Vagina (tissue), 2 donors: Measurements from ENCODE around the gene PRKCE.

ENCODE experiments used
- CTCF ChIP-seq, 3 experiments: fragments of 450-650 bp in 2 of 3; fragments of 200-600 bp in 1 of 3; sonication (generic) in 1 of 3; IDR thresholded peaks; one replicate each; pipeline ENCODE4 v1.5.1; 2017 to 2019; ENCODE audit warnings: antibody characterized with exemption in 3 of 3, mild to moderate bottlenecking in 2 of 3, moderate library complexity in 2 of 3
- POLR2A ChIP-seq, 2 donors: fragments of 450-650 bp; IDR thresholded peaks; one replicate each; pipeline ENCODE4 v1.6.1; 2017; ENCODE audit warnings: antibody characterized with exemption in 2 of 2, mild to moderate bottlenecking in 2 of 2, moderate library complexity in 2 of 2

- TF ChIP-seq POLR2A (IDR thresholded peaks at IDR 0.05) (no peak), CTCF (IDR thresholded peaks at IDR 0.05) (no peak)
Observed at GRCh38 chr2:45606796-45607195, 44.7 kb upstream of the PRKCE start.
